GM21423 (cell line): ENCODE measurements around the gene DLG1.
"Not testable (repeated sequence)": the region's sequence is repeated elsewhere in the genome, so short reads cannot be mapped to it uniquely, and the experiment has no call there.

Source experiments
- ATAC-seq: cut with Tn5 transposase; IDR thresholded peaks from one replicate; pipeline ENCODE4 v1.9.1; 2021; ENCODE audit warnings: mild to moderate bottlenecking, moderate library complexity; ENCODE audit not compliant: unreplicated experiment

The DLG1 gene

DNA sequence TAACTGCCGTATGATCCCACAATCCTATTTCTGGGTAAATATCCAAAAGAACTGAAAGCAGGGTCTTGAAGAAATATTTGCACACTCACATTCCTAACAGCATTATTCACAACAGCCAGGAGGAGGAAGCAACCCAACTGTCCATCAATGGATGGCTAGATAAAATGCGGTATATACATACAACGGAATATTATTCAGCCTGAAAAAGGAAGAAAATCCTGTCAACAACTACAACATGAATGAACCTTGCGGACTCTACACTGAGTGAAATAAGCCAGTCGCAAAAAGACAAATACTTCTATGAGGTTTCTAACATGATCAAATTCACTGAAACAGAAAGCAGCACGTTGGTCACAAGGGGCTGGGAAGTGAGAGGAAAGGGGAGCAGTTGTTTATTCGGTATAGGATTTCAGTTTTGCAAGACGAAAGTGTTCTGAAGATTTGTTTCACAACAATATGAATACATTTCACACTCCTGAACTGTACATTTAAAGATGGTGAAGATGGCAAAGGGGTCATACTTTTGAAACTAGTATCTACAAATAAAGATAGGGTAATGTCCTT is 6.2 kb downstream of the DLG1 start:
- no peak for ATAC-seq

DNA sequence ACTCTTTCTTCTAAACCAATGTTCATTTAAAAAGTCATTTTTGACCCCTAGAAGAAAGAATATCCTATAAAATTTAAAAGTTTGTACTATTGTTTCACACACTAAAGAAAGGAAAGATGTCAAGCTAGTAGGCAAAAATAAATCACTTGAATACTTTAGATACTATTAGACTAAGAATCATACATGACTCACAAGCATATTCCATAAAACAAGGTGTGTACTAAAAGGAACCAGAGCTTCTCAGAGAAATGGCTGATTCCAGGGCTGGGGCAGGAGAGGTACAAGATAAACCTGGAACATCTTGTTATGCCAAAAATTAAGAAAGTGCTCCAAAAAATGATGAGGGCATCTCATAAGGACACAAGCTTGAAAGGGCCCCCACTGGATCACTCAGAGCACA is 8.7 kb downstream of the DLG1 start:
- ATAC-seq, result no peak

DNA sequence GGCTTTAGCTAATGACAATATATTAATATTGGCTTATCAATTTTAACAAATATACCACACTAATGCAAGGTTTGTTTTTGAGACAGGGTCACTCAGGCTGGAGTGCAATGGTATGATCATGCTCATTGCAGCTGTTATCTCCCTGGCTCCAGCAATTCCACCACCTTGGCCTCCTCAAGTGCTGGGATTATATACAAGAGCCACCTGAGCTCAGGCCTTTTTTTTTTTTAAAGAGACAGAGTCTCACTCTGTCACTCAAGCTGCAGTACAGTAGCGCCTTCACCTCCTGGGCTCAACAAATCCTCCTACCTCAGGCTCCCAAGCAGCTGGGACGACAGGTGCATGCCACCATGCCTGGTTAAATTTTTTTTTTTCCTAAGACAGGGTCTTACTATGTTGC is 11.7 kb downstream of the DLG1 start:
- no peak for ATAC-seq

DNA sequence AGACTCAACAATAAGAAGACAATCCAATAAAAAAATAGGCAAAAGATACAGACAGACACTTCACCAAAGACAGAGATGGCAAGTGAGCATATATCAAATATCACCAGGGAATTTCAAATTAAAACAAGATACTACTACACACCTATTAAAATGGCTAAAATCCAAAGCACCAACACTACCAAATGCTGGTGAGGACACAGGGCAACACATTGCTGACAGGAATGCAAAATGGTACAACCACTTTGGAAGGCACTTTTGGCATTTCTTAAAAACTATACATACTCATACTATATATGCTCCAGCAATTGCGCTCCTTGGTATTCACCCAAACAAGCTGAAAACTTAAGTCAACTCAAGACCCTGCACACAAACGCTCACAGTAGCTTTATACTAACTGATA is 12.9 kb downstream of the DLG1 start:
- no peak for ATAC-seq

DNA sequence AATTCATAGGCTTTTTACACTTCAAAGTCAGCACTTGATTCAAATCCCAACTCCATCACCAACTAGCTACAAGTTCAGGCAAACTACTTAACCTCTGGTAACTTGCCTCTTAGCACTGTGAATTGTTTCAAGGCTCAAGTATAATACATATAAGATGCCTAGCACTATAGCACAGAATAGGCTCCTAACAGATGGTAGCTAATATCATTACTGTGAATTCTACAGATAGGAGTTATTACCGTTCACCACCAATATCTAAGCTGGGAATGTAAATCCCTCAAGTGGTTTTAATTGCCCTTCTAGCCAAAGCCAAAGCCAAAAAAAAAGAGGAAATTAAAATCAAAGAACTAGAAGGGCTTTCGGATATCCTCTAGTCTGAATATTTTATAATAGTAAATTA is 15.4 kb downstream of the DLG1 start:
- no peak for ATAC-seq

DNA sequence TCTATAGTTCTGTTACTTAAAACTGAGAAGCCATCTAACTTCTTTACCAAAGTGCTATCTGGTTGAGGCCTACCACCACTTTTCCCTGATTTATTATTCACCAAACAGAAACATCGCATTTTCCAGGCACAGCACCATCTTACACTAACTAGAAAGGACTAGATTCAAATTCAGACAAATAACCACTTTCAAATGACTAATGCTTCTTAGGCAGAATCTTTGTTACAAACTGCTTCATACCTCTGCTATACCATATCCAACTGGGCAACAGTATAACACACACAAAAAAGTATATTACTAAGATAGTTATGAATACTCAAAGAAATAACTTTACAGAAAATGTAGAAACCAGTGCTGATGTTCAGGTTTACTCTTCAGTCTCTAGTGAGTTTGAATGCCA is 16.6 kb downstream of the DLG1 start:
- ATAC-seq, result no peak

DNA sequence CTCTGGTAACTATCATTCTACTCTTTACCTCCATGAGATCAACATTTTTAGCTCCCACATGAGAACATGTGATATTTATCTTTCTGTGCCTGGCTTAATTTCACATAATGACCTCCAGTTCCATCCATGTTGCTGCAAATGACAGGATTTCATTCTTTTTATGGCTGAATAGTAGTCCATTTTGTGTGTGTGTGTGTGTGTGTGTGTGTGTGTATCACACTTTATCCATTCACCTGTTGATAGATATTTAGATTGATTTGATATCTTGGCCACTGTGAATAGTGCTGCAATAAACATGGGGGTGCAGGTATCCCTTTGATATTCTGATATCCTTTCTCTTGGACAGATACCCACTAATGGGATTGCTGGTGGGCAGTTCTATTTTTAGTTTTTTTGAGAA is 18.3 kb downstream of the DLG1 start:
- ATAC-seq, result no peak

DNA sequence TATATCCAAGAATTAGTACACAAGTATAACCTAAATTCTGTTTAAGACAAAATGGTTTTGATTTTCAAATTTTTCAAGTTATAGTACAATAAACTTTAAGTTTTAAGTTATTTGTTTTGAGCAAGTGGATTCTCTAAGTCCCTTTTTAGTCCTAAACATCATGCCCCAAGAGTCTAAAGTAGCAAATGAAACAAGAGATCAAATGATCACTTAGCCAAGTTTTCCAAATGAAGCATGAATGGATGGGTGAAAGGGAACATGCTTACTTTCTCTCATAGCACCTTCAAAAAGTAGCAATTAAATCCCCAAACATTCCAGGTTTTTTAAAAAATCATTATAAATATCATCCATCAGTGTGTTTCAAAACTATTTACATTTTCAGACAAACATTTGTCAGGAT is 19.5 kb downstream of the DLG1 start:
- ATAC-seq, result no peak

DNA sequence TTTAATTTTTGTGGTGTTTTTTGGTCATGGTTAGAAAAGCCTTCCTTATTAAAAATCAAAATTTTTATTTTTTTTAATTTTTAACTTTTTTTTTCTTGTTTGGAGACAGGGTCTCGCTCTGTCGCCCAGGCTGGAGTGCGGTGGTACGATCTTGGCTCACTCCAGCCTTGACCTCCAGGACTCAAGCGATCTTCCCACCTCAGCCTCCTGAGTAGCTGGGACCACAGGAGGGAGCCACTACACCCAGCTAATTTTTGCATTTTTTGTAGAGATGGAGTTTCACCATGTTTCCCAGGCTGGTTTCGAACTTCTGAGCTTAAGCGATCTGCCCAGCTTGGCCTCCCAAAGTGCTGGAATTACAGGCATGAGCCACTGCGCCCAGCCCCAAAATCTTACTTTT is 21.6 kb downstream of the DLG1 start:
- not testable (repeated sequence) for ATAC-seq

DNA sequence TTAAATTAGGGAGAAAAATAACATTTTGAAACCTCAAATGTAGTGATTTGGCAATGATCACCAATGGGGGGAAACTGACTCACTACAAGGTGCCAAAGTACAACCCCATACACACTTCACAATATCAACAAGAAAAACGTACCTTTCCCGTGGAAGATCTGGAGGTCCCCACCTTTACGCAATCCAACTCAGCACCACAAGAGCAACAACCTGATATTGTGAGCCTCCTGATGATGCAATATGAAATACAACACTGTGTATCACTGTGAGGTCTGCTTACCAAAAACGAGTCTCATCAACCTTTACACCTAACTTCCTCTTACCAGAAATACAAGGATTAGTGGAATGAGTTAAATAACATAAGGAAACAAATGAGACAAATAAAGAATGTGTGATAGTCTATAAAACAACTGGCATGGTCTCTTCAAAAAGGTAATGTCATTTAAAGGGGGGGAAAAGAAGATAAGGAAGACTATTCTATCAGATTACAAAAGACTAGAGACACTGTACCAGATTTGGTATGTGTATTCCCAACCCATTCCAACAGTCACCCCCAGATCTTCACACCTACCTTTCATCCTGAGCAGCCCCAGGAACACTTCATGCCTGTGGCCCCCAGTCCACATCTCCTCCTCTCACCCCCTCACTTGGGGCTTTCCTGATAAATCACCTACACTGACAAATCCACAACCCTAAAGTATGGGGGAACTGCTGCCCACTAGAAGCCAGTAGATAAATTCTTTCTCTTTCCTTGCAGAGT is 27.7 kb downstream of the DLG1 start:
- no peak for ATAC-seq

DNA sequence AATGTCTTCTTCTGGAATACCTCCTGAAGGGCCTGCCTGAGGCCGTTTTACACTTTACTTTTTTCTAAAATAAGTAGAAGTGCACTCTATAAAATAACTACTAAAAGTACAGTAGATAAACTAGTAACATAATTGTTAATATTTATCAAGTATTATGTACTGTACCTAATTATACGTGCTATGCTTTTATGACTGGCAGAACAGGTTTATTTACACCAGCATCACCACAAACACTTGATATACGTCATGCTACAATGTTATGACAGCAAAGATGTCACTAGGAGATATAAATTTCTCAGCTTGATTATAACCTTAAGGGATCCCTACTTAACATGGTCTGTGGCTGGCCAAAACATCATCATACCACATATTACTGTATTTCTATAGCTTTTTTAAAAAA is 29.4 kb downstream of the DLG1 start:
- ATAC-seq, result no peak

DNA sequence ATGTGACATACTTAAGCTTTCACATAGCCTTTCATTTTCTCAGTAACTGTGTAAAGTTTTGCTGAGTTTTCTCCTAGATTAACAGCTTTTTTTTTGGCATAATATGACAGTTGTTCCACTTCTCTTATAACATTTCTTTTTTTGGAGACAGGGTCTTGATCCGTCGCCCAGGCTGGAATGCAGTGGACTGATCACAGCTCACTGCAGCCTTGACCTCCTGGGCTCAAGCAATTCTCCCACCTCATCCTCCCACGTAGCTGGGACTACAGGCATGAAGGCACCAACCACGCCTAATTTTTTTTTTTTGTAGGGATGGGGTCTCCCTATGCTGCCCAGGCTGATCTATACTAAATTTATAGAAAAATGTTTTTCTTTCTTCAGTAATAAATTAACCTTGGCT is 30.1 kb downstream of the DLG1 start:
- no peak for ATAC-seq

DNA sequence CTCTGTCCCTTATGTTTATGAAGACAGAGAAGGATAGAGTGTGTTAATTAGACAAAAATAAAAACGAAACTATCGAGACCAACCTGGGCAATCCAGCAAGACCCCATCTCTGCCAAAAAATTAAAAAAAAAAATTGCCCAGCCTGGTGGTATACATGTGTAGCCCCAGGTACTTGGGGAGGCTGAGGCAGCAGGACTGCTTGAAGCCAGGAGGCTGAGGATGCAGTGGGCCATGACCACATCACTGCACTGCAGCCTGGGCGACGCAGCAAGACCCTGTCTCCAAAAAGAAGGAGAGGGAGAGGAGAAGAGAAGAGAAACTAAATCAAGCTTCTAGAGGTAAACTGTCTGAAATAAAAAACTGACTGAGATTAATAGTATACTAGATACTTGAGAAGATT is 32.1 kb downstream of the DLG1 start:
- no peak for ATAC-seq

DNA sequence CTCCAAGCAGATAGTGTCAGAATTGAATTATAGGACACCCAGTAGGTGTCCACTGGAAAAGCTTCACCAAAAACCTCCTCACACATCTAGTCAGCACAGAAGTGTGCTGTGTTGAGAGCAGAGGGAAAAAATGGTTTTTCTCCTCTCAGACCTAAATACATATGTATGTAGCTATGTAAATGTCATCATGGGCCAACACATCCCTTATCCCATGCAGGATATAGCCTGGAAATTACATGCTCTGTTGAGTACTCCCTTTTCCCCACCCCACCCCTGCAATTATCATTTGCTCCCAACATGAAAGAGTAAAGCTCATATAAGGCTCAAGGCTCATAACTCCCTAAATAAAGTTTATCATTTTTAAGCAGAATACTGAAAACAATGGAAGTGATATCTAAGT is 35.7 kb downstream of the DLG1 start:
- no peak for ATAC-seq

DNA sequence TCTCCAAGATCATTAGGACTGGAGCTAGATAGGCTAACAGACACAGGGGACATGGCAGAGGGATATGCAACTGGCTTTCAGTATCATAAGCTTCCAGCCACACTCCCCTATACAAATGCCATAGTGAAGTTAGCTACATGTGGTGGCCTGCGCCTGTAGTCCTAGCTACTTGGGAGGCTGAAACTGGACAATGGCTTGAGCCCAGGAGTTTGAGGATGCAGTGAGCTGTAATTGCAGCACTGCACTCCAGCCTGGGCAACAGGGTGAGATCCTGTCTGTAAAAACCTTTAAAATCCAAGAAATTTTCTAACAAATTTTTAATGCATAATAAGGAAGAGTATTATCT is 37.3 kb downstream of the DLG1 start:
- no peak for ATAC-seq

DNA sequence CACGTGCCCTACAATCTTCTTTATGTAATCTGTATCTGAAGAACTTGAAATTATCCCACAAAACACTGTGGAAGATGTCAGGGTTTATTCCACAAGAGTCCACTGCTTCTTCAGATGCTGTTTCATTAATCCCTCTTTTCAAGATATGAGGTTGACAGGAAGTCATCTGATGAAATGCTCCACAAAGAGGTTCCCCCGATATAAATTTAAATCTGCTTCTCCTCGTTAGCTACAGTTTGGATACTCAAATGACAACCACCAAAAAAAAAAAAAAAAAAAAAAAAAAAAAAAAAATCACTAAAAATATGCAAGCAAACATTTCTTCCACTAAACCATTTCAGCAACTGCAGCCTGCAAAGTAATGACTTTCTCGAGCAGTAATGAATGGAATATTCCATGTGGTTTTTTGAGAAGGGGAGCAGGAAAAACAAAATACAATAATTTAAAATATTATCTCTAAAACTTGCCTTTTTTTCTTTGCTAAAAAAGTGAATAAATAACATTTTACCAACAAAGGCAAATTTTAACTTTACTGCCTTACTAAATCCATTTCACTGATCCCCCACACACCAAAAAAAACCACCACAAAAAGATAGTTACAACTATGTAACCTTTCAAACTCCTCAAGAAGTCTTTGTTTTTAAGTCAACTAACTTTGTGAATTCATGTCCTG is 37.8 kb downstream of the DLG1 start:
- no peak for ATAC-seq

DNA sequence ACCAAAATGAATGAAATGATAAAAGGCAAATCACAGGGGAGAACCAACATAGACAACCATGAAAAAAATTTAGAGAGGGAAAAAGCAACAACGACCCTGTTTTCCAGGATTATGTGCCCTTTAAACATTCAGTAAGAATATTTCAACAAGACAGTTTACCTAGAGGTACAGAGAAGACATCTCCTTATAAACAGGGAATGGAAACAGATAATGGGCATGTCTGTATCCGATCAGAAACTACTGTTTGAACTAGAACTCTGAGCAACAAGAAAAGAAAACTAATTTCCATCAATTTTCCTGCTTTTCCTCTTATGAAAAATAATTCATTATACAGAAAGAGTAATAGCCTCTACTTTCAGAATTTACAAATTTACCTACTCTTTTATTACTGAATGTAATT is 39.3 kb downstream of the DLG1 start:
- no peak for ATAC-seq

DNA sequence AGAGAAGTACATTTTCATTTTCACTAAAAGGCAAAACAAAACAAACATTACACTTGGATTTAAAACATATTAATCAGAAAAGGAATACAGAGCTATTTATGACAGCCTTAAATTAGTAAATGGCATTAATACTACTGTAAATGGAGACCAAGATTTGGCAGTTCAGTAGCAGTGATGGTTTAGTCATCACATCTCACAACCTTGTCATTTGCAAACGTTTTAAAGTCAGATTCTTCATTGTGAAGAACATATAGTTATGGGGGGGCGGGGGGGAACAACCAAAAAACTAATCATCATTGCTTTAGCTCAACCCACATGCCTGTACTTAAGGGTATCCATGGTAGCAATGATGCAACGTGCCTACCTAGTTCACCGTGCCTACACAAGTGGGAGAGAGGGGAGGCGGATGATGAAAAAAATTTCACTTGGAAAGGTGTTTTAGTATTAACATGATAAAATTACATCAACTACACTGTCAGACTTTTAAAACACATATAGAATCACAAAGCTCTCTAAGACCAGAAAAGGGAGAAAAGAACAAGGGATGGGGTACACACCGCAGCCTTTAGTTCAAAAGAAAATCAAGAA is 40.1 kb downstream of the DLG1 start:
- no peak for ATAC-seq

DNA sequence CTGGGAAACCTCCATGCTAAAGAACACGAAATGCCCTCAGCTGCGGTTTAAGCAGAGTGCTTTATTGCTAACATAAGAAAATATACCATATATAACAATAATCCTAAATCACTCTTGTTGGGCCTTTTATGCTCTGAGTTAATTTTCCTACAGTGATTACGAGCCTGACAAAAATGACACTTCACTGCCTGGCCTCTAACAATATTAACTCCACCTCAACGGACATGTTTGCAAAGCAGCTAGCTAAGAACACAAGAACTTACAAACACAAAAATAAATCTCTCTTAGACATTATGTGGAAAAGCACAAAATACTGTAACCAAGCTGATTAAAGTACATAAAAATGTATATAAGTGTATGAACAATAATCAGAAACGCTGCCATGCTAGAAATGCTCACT is 40.7 kb downstream of the DLG1 start:
- no peak for ATAC-seq

DNA sequence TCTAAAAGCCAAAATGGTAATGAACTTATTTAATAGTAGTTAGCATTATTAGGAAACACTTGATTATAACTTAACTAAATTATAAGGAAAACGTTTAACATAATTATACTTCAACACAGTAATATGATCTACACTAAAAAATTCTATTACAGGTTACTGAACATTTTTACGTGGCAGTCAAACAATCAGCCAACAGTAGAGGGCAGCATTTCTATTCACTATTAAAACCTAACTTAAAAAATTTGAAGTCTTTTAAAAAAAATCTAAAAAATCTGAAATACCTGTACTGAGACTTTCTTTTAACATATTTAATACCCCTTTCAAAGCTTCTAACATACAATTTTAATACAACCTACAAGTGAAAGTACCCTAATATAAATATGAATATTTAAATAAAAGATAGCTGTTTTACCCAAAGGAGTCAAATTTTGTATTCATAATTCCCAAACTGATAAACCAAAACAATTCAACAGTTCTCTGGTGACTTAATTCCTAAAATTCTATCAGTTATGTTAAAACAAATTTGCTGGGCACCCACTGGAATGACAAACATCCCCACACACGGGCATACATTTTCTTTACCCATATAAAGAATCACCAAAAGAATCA is 41.5 kb downstream of the DLG1 start:
- no peak for ATAC-seq

DNA sequence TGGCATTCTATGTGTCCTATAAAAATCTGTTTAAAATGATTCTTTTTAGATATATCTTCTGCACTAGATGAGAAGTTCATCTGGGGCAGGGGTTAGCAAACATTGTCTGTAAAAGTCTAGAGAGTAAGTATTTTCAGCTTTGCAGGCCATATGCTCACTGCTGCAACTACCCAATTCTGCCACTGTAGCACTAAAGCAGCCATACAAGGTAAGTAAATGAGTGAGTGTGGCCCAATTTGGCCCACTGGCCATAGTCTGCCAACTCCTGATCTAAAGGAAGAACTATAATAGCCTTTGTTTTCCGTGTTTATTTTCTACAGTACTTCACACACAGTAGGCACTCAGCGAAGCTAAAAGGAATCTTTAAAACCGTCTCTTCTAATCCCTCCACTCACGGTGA is 42.3 kb downstream of the DLG1 start:
- ATAC-seq, result no peak
